Epithelial cell of proximal tubule (primary cell): ENCODE results near the gene GRID1. TPM values are rescaled to one million over a fixed set of nuclear protein-coding genes. Genes with fewer than 3 reads are reported as not detected.

Experiments used
- DNase-seq: peaks from one replicate; pipeline ENCODE4 v3.0.0-alpha.2; 2011; ENCODE audit warnings: low read depth
- H3K4me3 ChIP-seq: 2 replicates; pipeline ENCODE4 v1.5.1; 2011; ENCODE audit warnings: low read depth, mild to moderate bottlenecking, low read length
- total RNA-seq: library from RNA; depleted of rRNA; stranded (reverse); fragments of >200 nt; gene quantifications from 2 replicates; pipeline ENCODE4 v1.2.3, GENCODE V29; 2015
- TF ChIP-seq, protein P1 (sequence below): conservative IDR thresholded peaks from 2 replicates; pipeline ENCODE4 v1.5.1; 2012; ENCODE audit warnings: low read depth, mild to moderate bottlenecking, low read length

Gene GRID1
- total RNA-seq, 1 donor from 2014 or later, result 0.52 TPM

DNA sequence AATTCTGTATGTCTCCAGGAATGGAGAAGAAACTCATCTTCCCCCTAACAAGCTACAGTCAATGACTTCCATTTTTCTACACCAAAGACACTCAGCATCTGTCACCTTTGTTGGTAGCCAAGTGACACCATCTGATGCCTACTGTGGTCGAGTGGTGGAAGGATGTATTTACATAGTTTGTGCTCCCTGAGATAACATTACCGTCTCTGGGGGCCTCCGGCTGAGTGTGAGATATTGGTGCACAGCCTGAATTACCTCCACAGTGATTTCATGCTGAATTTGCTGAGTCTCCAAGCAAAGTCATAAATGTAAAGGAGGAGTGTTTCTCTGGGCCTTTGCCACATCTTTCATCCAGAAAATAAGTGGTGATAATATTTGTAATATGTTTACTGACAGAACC, 114.0 kb downstream of the GRID1 start:
- DNase-seq, result no peak
- TF ChIP-seq, protein P1, sequence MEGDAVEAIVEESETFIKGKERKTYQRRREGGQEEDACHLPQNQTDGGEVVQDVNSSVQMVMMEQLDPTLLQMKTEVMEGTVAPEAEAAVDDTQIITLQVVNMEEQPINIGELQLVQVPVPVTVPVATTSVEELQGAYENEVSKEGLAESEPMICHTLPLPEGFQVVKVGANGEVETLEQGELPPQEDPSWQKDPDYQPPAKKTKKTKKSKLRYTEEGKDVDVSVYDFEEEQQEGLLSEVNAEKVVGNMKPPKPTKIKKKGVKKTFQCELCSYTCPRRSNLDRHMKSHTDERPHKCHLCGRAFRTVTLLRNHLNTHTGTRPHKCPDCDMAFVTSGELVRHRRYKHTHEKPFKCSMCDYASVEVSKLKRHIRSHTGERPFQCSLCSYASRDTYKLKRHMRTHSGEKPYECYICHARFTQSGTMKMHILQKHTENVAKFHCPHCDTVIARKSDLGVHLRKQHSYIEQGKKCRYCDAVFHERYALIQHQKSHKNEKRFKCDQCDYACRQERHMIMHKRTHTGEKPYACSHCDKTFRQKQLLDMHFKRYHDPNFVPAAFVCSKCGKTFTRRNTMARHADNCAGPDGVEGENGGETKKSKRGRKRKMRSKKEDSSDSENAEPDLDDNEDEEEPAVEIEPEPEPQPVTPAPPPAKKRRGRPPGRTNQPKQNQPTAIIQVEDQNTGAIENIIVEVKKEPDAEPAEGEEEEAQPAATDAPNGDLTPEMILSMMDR, result no peak
- H3K4me3 ChIP-seq, result no peak overlapping the region

DNA sequence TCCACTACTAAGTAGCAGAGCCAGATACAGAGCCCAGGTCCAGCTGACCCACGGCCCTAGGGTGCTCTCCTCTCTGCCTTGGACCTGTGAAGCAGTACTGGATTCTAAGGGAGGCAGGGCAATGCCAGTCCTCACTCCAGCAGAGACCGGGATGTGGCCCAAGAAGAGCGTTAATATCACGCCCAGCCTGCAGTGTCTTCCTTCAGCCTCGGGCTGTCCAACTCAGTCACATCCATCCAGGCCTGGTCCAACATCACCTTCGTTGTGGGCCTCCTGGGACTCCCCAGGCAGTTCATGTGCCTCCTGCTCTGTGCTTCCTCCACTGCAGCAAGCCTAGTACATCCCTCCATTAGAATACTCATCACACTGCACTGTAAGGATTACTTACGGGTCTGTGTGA, 114.5 kb downstream of the GRID1 start:
- TF ChIP-seq, protein P1, result no peak
- DNase-seq, result no peak
- H3K4me3 ChIP-seq, result no peak overlapping the region

DNA sequence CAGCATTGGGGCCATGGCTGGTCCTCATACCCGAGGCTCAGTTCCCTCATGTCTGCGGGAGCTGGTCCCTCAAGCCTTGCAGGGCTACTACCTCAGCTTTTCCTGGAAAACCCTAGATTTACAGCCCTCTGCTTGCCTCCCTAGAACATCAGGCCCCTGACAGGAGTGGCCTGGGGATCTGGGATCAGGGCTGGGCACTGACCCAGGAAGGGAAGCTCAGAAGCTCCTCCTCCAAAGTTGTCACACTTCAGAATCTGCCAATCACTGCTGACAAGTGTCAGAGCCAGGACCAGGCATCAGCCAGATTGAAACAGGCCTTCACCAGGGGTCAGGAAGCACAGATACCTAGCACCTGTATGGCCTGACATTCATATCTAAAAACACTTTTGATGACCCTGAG, 115.2 kb downstream of the GRID1 start:
- TF ChIP-seq, protein P1, result no peak
- no peak overlapping the region for H3K4me3 ChIP-seq
- no peak for DNase-seq

DNA sequence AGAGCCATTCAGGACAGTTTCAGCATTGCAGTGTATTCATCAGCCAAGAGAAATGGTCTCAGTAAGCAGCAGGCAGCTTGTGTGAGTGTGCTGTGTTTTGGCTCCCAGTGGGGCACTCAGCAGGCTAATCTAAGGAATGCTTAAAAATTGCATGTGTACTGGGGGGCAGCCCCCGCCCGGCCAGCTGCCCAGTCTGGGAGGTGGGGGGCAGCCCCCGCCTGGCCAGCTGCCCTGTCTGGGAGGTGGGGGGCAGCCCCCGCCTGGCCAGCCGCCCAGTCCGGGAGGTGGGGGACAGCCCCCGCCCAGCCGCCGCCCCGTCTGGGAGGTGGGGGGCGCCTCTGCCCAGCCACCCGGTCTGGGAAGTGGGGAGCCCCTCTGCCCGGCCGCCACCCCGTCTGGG, 116.2 kb downstream of the GRID1 start:
- TF ChIP-seq, protein P1, result no peak
- DNase-seq, result no peak
- H3K4me3 ChIP-seq, result no peak overlapping the region

DNA sequence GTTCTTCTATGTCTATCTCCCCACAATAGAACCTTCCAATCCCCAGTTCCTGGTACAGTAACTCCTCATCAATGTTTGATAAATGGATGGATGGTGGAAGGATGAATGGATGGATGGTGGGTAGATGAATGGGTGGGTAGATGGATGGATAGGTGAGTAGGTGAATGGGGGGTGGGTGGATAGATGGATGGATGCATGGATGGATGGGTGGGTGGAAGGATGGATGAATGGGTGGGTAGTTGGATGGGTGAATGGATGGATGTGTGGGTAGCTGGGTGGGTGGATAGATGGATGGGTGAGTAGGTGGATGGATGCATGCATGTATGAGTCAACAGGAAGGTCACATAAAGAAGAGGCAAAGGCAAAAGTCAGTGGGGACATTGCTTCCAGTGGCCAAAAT, 116.8 kb downstream of the GRID1 start:
- DNase-seq, result no peak
- H3K4me3 ChIP-seq, result no peak overlapping the region
- TF ChIP-seq, protein P1, result no peak

DNA sequence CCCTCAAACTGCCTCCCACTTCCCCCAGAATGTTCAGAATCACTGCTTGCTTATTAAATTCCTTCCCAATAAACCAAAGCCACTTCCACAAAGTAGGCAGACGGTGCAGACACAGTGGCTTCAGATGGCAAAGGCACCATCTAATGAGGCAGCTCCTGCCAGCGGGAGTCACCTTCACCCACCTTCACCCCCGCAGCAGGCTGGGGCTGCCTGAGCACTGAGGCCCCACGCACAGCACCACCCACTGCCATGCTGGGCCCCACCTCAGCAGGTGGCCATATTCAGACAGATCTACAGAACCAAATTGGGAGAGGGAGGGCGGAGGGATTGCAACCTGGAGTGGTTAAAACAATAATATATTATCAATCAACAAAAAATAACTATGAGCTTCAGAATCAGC, 118.5 kb downstream of the GRID1 start:
- DNase-seq, result no peak
- H3K4me3 ChIP-seq, result no peak overlapping the region
- TF ChIP-seq, protein P1, result no peak

DNA sequence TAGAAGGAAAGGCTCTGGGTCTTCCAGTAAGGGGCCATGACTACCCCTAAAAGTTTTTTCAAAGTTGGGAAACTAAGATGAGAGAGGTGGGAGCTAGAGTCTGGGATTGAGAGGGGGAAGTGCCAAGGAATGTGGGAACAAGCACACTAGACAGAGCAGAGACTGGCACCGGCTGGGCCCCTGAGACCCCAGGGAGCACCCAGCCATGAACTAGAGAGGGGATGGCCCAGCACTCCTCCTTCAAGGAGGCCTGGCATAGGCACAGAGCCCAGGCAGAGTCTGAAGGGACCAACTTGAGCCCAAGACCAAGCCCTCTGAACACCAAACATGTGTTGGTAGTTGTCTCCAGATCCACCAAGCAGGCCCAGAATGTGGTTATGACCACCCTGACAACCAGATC, 119.0 kb downstream of the GRID1 start:
- TF ChIP-seq, protein P1, result no peak
- no peak overlapping the region for H3K4me3 ChIP-seq
- DNase-seq, result no peak
